ENCODE results near the gene FHIP1B.

The FHIP1B gene

DNA sequence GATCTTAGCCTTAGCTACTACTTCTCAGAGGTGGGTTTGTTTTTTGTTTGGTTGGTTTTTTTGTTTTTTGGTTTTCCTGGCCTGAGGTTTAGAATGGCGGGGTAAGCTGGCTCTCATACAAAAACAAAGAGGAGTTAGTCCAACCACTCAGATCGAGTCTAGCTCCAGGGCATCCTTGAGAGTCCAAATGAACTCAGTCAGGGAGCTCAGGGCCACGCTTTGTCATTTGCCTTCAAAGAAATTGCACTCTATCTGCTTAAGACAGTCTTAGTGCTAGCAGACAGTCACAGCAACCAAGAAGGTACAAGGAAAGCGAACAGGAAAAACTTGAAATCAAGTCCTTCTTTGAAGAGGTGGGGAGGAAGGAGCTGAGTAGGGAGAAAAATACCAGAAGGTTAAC is 17.9 kb downstream of the FHIP1B start:
- H3K79me2 ChIP-seq, result no peaks in the 10 kb centered on the region
- TF ChIP-seq, protein P1, sequence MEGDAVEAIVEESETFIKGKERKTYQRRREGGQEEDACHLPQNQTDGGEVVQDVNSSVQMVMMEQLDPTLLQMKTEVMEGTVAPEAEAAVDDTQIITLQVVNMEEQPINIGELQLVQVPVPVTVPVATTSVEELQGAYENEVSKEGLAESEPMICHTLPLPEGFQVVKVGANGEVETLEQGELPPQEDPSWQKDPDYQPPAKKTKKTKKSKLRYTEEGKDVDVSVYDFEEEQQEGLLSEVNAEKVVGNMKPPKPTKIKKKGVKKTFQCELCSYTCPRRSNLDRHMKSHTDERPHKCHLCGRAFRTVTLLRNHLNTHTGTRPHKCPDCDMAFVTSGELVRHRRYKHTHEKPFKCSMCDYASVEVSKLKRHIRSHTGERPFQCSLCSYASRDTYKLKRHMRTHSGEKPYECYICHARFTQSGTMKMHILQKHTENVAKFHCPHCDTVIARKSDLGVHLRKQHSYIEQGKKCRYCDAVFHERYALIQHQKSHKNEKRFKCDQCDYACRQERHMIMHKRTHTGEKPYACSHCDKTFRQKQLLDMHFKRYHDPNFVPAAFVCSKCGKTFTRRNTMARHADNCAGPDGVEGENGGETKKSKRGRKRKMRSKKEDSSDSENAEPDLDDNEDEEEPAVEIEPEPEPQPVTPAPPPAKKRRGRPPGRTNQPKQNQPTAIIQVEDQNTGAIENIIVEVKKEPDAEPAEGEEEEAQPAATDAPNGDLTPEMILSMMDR (IDR thresholded peaks at IDR 0.05), result no peak
- H3K4me3 ChIP-seq (ENCODE audit: low read depth, low read length), result no peak overlapping the region
- H3K4me2 ChIP-seq (ENCODE audit: low read length), result no peak overlapping the region
- no peak overlapping the region for H3K9ac ChIP-seq
- no peak overlapping the region for H2AFZ ChIP-seq
- H3K4me1 ChIP-seq, result no peaks in the 10 kb centered on the region
- H3K9me3 ChIP-seq (ENCODE audit: control insufficient read depth, low read length), result no peaks in the 10 kb centered on the region
- no peak overlapping the region for H3K27ac ChIP-seq
- no peaks in the 10 kb centered on the region for H3K36me3 ChIP-seq (ENCODE audit: control insufficient read depth, insufficient read depth, low read length)
- no peaks in the 10 kb centered on the region for H3K27me3 ChIP-seq (ENCODE audit: control insufficient read depth, insufficient read depth, low read length)

DNA sequence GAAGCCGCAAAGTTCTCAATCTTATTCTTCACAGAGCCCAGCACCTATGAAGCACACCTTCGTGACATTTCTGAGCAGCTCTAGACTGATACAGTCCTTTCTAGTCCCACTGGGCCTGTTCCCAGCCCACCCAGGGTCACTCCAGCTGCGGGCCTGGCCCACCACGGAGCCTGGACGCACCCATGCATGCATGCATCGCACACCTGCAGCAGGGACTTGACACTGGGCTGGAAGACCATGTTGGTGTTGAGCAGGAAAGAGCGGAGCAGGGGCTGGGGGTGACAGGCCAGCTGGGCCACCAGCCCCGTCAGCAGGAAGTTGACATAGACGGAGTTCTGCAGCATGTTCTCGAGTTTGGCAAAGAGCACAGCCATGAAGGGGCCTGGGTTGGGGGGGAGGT is 19.9 kb downstream of the FHIP1B start:
- Histone ChIP-seq H2AFZ (no peak overlapping the region), H3K9ac (no peak overlapping the region), H3K79me2 (no peaks in the 10 kb centered on the region), H3K27me3 (ENCODE audit: control insufficient read depth, insufficient read depth, low read length) (no peaks in the 10 kb centered on the region), H3K4me3 (ENCODE audit: low read depth, low read length) (no peak overlapping the region), H3K27ac (no peak overlapping the region), H3K4me1 (no peaks in the 10 kb centered on the region), H3K9me3 (ENCODE audit: control insufficient read depth, low read length) (no peaks in the 10 kb centered on the region), H3K4me2 (ENCODE audit: low read length) (no peak overlapping the region), H3K36me3 (ENCODE audit: control insufficient read depth, insufficient read depth, low read length) (no peaks in the 10 kb centered on the region)
- TF ChIP-seq, protein P1 (IDR thresholded peaks at IDR 0.05), result no peak

DNA sequence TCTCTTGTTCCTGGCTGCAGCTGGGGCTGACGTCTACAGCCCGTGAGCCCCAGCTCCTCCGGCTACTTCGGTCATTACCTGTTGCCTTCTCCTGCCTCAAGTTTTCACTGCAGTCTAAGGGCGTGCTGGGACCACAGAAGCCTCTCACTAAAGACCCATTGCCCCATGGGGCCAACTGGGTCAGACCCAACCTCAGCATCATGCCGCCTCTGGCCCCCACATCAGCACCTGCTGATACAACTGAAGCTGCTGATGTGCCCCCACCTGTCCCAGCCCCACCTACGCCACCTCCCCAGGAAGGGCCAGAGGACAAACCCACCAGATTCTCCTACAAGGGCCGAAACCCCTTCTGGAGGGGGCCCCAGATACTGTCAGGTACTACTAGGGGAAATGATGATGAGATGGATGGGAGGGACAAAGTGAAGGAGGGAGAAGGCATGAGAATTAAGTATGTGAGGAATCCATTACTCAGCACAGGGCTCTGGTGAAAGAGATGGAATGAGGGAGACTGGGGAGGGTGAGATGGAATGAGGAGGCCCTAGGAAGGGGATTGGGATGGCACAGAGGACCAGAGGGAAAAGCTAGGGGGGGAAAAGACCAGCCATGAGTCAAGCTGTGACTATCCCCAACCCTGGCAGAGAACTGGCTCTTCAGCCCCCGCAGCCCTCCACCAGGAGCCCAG is 24.0 kb downstream of the FHIP1B start:
- Histone ChIP-seq H3K4me2 (ENCODE audit: low read length) (no peak overlapping the region), H3K9ac (no peak overlapping the region), H3K79me2 (no peaks in the 10 kb centered on the region), H2AFZ (no peak overlapping the region), H3K27ac (no peak overlapping the region), H3K9me3 (ENCODE audit: control insufficient read depth, low read length) (no peaks in the 10 kb centered on the region), H3K4me3 (ENCODE audit: low read depth, low read length) (no peak overlapping the region), H3K4me1 (no peaks in the 10 kb centered on the region), H3K36me3 (ENCODE audit: control insufficient read depth, insufficient read depth, low read length) (no peaks in the 10 kb centered on the region), H3K27me3 (ENCODE audit: control insufficient read depth, insufficient read depth, low read length) (no peaks in the 10 kb centered on the region)
- TF ChIP-seq, protein P1 (IDR thresholded peaks at IDR 0.05), result no peak

DNA sequence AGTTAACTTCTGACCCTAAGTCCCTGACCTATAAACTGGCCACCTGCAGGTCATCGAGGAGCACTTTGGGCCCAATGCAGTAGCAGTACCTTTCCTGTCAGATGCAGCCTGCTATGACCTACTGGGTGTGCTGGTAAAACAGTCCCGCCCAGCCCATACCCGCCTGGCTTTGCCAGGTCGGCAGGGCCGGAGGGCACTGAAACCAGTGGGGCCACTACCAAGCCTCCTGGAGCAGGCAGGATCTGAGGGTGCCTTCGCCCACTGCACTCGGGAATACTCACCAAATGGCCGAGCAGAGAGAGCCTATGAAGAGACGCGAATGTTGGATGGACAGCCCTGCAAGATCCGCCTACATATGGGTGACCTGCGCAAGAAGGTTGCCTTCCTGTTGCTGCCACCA is 24.6 kb downstream of the FHIP1B start:
- H3K9me3 ChIP-seq (ENCODE audit: control insufficient read depth, low read length), result no peaks in the 10 kb centered on the region
- no peak overlapping the region for H3K27ac ChIP-seq
- no peak overlapping the region for H3K4me3 ChIP-seq (ENCODE audit: low read depth, low read length)
- H3K4me1 ChIP-seq, result no peaks in the 10 kb centered on the region
- no peaks in the 10 kb centered on the region for H3K27me3 ChIP-seq (ENCODE audit: control insufficient read depth, insufficient read depth, low read length)
- no peaks in the 10 kb centered on the region for H3K36me3 ChIP-seq (ENCODE audit: control insufficient read depth, insufficient read depth, low read length)
- H2AFZ ChIP-seq, result no peak overlapping the region
- TF ChIP-seq, protein P1 (IDR thresholded peaks at IDR 0.05), result no peak
- no peak overlapping the region for H3K4me2 ChIP-seq (ENCODE audit: low read length)
- H3K79me2 ChIP-seq, result no peaks in the 10 kb centered on the region
- H3K9ac ChIP-seq, result no peak overlapping the region

Measured in parathyroid adenoma (tissue), 2 donors.